Right forelimb (tissue), 1 donor: ENCODE results near the gene SPATA32.
A peak's percentile ranks its signal among the peaks of the same experiment; 100 is the strongest.
"Not testable (repeated sequence)": the region's sequence is repeated elsewhere in the genome, so short reads cannot be mapped to it uniquely, and the experiment has no call there.

Experiments used
- DNase-seq: peaks from one replicate; pipeline ENCODE4 v3.0.0-alpha.2; 2018

SPATA32 gene

GRCh38 chr17:45261577-45262515, at the start of gene SPATA32:
TSS of gene SPATA32 (minus strand) at chr17:45262094. CDS start at chr17:45262016, 78 bp downstream.
- peak; percentile 68 for DNase-seq

- DNase-seq, result peak; percentile 39
Measured at GRCh38 chr17:45311401-45311759, 49.5 kb upstream of the SPATA32 start.

GRCh38 chr17:45310380-45311324, 48.8 kb upstream of the SPATA32 start:
- DNase-seq, result peak; percentile 10

GRCh38 chr17:45309400-45309799, 47.5 kb upstream of the SPATA32 start:
- DNase-seq, result peak; percentile 15

GRCh38 chr17:45308840-45309239, 46.9 kb upstream of the SPATA32 start:
- no peak for DNase-seq

GRCh38 chr17:45308016-45308365, 46.1 kb upstream of the SPATA32 start:
- DNase-seq, result peak; percentile 6

- DNase-seq, result peak; percentile 31
Measured at GRCh38 chr17:45307290-45308015, 45.6 kb upstream of the SPATA32 start.

- peak; percentile 12 for DNase-seq
Measured at GRCh38 chr17:45306623-45307022, 44.7 kb upstream of the SPATA32 start.

- DNase-seq, result no peak
Measured at GRCh38 chr17:45306094-45306493, 44.2 kb upstream of the SPATA32 start.

GRCh38 chr17:45305530-45306087, 43.7 kb upstream of the SPATA32 start:
- DNase-seq, result no peak

GRCh38 chr17:45302649-45303173, 40.8 kb upstream of the SPATA32 start:
- no peak for DNase-seq

- not testable (repeated sequence) for DNase-seq
Measured at GRCh38 chr17:45302220-45302619, 40.3 kb upstream of the SPATA32 start.

- no peak for DNase-seq
Measured at GRCh38 chr17:45301674-45302073, 39.8 kb upstream of the SPATA32 start.

GRCh38 chr17:45300060-45300751, 38.3 kb upstream of the SPATA32 start:
- DNase-seq, result no peak

GRCh38 chr17:45299361-45299760, 37.5 kb upstream of the SPATA32 start:
- DNase-seq, result no peak

- DNase-seq, result no peak
Measured at GRCh38 chr17:45298546-45299285, 36.8 kb upstream of the SPATA32 start.

GRCh38 chr17:45296833-45297124, 34.9 kb upstream of the SPATA32 start:
- no peak for DNase-seq

- DNase-seq, result no peak
Measured at GRCh38 chr17:45296003-45296832, 34.3 kb upstream of the SPATA32 start.

GRCh38 chr17:45294506-45294905, 32.6 kb upstream of the SPATA32 start:
- DNase-seq, result no peak
